Measurements from ENCODE around the gene SEZ6. TPM values are rescaled to one million over a fixed set of nuclear protein-coding genes. Genes with fewer than 3 reads are reported as not detected.

Gene SEZ6
- total RNA-seq, 3 donors from 2014 or later = not detected

DNA sequence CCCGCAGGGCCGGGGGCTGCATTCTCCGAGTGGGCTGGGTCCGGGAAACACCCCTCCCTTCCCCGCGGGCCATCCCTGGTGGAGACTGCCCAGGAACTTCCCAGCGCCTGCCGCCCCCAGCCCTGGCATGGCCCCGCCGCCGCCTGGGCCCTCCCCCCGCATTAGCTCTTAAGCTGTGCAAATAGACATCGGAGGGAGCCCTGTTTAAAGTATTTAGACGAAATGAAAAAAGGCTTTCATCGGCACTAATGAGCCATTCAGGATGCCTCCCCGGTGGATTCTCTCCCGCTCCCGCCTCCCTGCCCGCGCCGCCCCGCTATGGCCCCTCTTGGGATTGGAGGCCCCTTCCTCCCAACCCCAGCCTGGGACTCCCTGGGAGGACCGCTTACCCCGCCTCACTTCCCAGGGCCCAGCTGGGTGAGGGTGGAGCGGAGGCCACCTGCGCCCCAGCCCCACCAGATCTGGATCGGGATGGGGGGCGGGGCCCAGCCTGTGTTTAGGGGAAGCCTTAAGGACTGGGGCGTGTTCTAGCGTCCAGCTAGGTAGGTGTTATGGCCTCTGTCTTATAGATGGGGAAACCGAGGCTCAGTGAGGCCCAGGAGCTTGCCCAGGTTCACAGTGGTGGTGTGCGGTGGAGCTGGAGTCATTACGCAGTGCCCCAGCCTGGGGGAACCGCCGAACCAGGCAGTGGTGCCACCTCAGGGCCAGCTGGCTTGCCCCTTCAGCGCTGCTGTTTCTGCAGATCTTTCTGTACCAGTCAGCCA lies 19.7 kb downstream of the SEZ6 start:
- TF ChIP-seq, protein P1, sequence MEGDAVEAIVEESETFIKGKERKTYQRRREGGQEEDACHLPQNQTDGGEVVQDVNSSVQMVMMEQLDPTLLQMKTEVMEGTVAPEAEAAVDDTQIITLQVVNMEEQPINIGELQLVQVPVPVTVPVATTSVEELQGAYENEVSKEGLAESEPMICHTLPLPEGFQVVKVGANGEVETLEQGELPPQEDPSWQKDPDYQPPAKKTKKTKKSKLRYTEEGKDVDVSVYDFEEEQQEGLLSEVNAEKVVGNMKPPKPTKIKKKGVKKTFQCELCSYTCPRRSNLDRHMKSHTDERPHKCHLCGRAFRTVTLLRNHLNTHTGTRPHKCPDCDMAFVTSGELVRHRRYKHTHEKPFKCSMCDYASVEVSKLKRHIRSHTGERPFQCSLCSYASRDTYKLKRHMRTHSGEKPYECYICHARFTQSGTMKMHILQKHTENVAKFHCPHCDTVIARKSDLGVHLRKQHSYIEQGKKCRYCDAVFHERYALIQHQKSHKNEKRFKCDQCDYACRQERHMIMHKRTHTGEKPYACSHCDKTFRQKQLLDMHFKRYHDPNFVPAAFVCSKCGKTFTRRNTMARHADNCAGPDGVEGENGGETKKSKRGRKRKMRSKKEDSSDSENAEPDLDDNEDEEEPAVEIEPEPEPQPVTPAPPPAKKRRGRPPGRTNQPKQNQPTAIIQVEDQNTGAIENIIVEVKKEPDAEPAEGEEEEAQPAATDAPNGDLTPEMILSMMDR (IDR thresholded peaks at IDR 0.05) = no peak
- no peak for TF ChIP-seq POLR2AphosphoS5 (IDR thresholded peaks at IDR 0.05)
- Histone ChIP-seq H3K4me3 (no peak overlapping the region), H3K36me3 (no peaks in the 10 kb centered on the region), H3K9me3 (no peaks in the 10 kb centered on the region), H3K27me3 (peaks cover 0 to 13% of the 10 kb centered on the region in 2 donors), H3K4me1 (no peaks in the 10 kb centered on the region), H3K27ac (no peak overlapping the region)
- no peak for DNase-seq (ENCODE audit: low spot score in 2 of 2)
- intact Hi-C loops (cut with DNase I; ENCODE audit: low total_unique reads) = no loop called here

DNA sequence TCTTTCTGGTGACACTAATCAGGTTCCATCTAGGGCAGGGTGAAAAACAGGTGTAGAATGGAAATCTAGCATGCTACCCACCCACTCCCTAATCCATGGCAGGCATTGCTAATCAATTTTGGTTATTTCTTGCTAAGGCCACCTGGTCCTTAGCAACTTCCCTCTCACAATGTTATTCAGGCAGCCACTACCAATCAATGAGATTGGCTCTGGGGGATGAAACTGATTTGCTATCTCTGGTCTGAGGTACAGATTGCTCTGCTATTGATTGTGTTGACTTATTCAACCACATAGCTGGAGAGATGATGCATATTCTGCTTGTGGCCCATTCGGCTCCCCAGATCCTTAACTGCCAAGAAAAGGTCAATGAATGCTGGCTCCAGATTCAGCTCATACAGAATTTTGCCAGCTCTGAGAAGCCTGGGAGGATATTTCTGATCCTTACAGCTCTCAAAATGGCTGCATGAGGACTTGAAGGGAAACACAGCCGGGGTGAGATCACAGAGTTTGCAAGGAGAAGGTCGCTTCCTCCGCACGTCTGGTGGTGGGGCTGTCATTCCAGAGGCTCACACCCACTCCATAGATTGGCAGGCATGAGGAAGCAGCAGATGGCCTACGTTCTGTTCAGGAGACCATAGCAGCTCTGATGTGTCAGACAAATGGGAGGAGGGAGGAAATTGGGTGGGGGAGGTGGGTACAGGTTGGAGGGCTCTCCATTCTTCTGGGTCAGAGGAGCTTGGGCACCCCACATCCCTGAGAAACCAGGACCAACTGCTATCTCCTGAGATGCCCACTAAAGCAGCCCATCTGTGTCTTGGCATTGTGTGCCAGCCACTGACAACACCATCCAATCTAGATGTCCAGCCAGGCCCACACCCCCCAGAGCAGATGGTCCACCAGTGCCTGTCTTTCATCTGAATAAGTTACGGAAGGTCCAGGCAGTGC lies 22.3 kb downstream of the SEZ6 start:
- Histone ChIP-seq H3K4me1 (no peaks in the 10 kb centered on the region), H3K9me3 (no peaks in the 10 kb centered on the region), H3K27me3 (peaks cover 0 to 13% of the 10 kb centered on the region in 2 donors), H3K36me3 (no peaks in the 10 kb centered on the region), H3K27ac (no peak overlapping the region), H3K4me3 (no peak overlapping the region)
- DNase-seq (ENCODE audit: low spot score in 2 of 2) = no peak
- intact Hi-C loops (cut with DNase I; ENCODE audit: low total_unique reads) = no loop called here
- TF ChIP-seq, protein P1 (IDR thresholded peaks at IDR 0.05) = no peak

DNA sequence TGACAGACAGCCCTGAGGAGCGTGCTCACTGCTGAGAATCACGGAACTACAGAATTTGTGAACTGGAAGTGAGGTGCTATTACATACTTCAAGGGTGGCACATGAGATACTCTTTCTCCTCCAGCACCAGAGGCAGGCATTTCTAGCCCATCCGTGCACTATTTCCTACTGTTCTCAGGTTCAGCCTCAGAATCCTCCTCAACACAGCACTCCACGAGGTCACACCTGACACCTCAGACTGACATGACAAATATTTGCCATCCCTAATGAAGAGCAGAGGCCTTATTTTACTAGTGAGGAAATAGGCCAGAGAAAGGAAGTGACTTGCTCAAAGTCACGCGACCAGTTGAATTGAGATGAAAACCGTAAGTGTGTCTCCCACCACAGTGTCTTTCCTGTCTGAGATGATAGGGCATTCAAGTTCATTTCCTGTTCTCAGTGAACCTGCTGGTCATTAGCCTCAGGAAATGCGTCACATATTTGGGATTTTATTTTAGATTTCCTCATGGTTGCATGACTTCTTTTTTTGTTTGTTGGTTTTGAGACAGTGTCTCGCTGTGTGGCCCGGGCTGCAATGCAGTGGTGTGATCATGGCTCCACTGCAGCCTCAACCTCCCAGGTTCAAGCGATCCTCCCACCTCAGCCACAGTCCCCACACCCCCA lies 23.6 kb downstream of the SEZ6 start:
- Histone ChIP-seq H3K9me3 (no peaks in the 10 kb centered on the region), H3K27me3 (peaks cover 0 to 13% of the 10 kb centered on the region in 2 donors), H3K36me3 (no peaks in the 10 kb centered on the region), H3K4me1 (no peaks in the 10 kb centered on the region), H3K27ac (peak overlapping the region in 1 of 2 donors; percentile 61), H3K4me3 (no peak overlapping the region)
- DNase-seq (ENCODE audit: low spot score in 2 of 2) = peak in 1 of 2 donors; percentile 28
- TF ChIP-seq, protein P1 (IDR thresholded peaks at IDR 0.05) = no peak
- peak in 1 of 3 donors; percentile 43 for TF ChIP-seq POLR2AphosphoS5 (IDR thresholded peaks at IDR 0.05)
- intact Hi-C loops (cut with DNase I; ENCODE audit: low total_unique reads) = no loop called here

DNA sequence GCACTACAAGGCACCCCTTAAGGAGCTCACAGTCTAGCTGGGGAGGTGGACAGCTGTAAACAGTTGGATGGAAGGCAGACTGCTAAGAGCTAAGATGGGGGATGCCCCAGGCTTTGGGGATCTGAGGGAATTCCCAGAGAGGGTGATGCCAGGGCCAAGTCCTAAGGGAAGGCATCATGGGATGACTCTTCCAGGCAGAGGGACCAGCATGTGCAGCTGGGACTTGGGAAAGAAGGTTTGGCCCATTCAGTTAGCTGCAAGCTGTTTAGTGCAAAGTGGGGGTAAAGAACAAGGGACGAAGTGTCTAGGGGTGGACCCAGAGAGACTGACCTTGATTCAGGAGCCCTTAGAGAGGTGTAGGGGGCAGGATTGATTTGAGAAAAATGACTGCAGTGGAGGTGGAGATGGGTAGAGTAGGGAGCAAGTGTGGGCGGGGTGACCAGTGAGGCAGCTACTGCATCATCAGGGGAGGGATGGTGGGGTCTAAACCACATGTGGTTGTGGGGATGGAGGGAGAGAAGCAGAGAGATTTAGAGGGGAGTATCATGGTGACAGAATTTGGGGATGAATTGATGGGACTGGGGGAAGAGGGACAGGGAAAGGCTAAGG lies 27.4 kb downstream of the SEZ6 start:
- no peaks in the 10 kb centered on the region for H3K27me3 ChIP-seq
- no peak for DNase-seq (ENCODE audit: low spot score in 2 of 2)
- H3K27ac ChIP-seq = no peak overlapping the region
- H3K4me1 ChIP-seq = no peaks in the 10 kb centered on the region
- H3K9me3 ChIP-seq = no peaks in the 10 kb centered on the region
- TF ChIP-seq POLR2A (IDR thresholded peaks at IDR 0.05) = no peak
- TF ChIP-seq POLR2AphosphoS5 (IDR thresholded peaks at IDR 0.05) = no peak
- TF ChIP-seq, protein P1 (IDR thresholded peaks at IDR 0.05) = no peak
- H3K4me3 ChIP-seq = no peak overlapping the region
- intact Hi-C loops (cut with DNase I; ENCODE audit: low total_unique reads) = no loop called here
- no peaks in the 10 kb centered on the region for H3K36me3 ChIP-seq

All from breast epithelium (tissue), 4 donors.